AG09309 (cell line): ENCODE measurements around the gene ADCY3.

Source experiments
- DNase-seq: peaks from one replicate; pipeline ENCODE4 v3.0.0-alpha.2; 2010; ENCODE audit warnings: low read depth
- H3K4me3 ChIP-seq: 2 replicates; pipeline ENCODE4 v1.5.1; 2011; ENCODE audit warnings: mild to moderate bottlenecking, low read depth, low read length, moderate library complexity; ENCODE audit not compliant: control insufficient read depth
- TF ChIP-seq, protein P1 (sequence below): IDR thresholded peaks from 2 replicates; pipeline ENCODE4 v1.5.1; 2011; ENCODE audit warnings: mild to moderate bottlenecking, low read depth, low read length, inconsistent platforms; ENCODE audit not compliant: insufficient read depth, control insufficient read depth; ENCODE audit errors: missing control alignments

Gene ADCY3

DNA sequence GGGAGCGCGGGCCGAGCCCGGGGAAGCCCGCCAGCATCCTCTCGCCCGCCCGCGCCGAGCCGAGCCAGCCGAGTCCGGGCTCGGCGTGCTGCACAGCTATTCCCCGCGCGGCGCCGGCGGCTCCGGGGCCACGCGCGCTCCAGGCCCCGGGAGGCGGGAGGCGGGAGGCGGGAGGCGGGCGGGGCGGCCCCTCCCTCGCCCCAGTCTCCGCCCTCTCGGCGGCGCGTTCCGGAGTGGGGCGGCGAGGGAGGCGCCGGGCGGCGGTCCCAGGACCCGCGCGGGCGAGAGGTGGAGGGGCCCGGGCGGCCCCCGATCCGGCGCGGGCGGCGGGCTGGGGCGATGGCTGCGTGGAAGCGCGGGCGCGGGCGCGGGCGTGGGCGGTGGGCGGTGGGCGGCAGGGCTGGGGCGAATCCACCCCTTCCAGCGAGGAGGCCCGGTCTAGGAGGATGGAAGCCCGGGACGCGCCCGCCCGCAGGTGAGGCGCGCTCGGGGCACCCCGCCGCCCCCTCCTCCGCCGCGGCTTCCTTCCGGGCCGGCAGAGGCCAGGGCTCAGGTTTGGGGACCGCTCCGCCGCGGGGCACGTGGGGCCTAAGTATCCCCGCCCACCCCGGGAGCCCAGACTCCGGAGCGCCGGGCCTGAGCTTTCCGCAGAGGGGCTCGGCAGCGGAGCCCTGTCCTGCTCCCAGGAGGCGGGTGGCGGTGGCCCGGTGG lies at the start of gene ADCY3:
Gene ADCY3, minus strand, starts transcription at position 140 of the 711 bp plus-strand sequence. CDS start 1,250 bp downstream, outside the sequence.
- DNase-seq: no peak
- TF ChIP-seq, protein P1, sequence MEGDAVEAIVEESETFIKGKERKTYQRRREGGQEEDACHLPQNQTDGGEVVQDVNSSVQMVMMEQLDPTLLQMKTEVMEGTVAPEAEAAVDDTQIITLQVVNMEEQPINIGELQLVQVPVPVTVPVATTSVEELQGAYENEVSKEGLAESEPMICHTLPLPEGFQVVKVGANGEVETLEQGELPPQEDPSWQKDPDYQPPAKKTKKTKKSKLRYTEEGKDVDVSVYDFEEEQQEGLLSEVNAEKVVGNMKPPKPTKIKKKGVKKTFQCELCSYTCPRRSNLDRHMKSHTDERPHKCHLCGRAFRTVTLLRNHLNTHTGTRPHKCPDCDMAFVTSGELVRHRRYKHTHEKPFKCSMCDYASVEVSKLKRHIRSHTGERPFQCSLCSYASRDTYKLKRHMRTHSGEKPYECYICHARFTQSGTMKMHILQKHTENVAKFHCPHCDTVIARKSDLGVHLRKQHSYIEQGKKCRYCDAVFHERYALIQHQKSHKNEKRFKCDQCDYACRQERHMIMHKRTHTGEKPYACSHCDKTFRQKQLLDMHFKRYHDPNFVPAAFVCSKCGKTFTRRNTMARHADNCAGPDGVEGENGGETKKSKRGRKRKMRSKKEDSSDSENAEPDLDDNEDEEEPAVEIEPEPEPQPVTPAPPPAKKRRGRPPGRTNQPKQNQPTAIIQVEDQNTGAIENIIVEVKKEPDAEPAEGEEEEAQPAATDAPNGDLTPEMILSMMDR: no peak

DNA sequence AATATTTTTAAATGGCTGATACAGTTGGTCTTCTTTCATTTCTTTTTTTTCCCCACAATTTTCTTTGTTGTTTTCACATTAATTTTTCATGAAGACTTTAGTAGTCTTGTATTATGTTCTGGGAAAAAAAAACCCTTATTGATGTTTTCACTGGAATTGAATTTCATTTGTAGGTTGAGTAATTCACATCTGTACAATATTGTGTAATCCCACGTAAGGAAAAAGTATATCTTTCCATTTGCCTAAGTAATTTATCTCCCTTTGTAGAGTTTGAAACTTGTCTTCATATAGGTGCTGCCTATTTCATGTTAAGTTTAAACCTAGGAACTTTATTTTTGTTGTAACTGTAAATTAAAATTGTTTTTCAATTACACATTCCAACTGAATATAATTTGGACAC lies 49.7 kb upstream of the ADCY3 start:
- DNase-seq: no peak
- TF ChIP-seq, protein P1: no peak
- no peak overlapping the region for H3K4me3 ChIP-seq

More for the DNA sequence above, at the start of gene ADCY3:
- peak within 1 kb of the TSS; percentile 52 for H3K4me3 ChIP-seq

DNA sequence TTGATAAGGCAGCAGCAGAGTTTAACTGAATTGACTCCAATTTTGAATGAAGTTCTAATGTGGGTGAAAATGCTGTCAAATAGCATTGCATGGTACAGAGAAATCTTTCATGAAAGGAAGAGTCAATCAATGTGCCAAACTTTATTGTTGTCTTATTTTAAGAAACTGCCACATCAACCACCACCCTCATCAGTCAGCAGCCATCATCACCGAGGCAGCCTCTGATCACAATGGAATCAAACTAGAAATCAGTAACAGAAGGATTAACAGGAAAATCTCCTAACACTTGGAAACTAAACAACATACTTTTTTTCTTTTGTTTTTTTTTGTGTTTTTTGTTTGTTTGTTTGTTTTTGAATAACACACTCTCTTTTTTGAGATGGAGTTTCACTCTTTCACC lies 41.9 kb upstream of the ADCY3 start:
- TF ChIP-seq, protein P1: no peak
- H3K4me3 ChIP-seq: no peak overlapping the region
- no peak for DNase-seq

DNA sequence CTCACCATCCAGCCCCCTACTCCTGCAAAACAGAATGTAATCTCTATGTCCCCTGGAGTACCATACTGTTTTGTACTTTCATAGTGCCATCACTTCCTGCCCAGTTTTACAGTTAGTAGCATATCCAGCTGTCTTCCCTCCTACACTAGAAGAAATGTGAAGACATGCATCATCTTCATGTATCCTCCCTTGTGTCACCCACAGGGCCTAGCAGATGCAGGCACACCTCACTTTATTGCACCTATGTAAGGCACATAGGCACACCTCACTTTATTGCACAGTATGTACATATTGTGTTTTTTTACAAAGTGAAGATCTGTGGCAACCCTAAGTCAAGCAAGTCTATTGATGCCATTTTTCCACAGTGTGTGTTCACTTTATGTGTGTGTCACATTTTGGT lies 39.7 kb upstream of the ADCY3 start:
- TF ChIP-seq, protein P1: no peak
- no peak overlapping the region for H3K4me3 ChIP-seq
- DNase-seq: no peak

DNA sequence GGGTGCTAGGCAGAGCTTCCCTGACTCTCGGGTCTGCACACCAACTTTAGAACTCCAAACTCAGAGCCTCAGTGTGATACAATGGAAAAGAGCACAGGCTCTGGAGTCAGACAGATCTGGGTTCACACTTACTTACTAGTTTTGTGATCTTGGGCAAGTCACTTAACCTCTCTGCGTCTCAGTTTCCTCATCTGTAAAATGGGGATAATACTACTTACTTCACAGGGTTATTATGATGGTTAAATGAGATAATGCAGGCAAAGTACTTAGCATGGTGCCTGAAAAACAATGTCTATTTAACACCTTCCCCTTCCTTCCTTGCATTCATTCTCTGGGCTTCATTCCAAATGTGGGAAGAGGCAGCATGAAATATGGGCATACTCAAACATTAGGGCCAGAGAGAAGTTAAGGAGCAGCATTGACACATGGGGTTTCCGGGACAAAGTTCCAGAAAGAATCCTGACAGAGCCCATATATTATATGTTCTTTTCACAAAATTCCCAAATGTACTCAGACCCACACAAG lies 38.4 kb upstream of the ADCY3 start:
- TF ChIP-seq, protein P1: no peak
- no peak overlapping the region for H3K4me3 ChIP-seq
- no peak for DNase-seq

DNA sequence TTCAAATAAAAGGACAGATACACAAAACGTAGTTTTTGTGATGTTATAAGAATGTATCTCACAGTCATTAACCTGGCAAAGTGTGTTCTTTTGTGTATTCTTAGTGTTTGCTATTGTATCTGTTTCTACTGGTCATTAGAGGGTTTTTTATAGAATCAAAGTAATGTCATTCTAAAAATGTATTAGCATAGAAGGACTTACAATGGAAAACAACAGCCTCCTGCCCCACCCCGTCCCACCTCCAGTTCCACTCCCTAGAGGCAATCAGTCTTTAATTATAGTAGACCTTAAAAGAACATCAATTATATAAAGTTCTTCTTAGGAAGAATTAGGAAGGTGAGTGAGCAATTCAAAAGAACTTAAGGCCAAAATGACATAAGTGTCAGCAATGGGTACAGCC lies 37.9 kb upstream of the ADCY3 start:
- no peak for DNase-seq
- TF ChIP-seq, protein P1: no peak
- H3K4me3 ChIP-seq: no peak overlapping the region
